Activated T-helper 1 cell treated with anti-CD3 and anti-CD28 coated beads, Interleukin-2, amount 50 U/mL, for 16 hours (primary cell): Measurements from ENCODE around the gene PODXL.
"Not testable (repeated sequence)": the region's sequence is repeated elsewhere in the genome, so short reads cannot be mapped to it uniquely, and the experiment has no call there.

Source experiments
- DNase-seq, 2 donors: peaks; one replicate each; pipeline ENCODE4 v3.0.0-alpha.2; 2020; ENCODE audit warnings: low read depth in 1 of 2, low spot score in 1 of 2

The PODXL gene

DNA sequence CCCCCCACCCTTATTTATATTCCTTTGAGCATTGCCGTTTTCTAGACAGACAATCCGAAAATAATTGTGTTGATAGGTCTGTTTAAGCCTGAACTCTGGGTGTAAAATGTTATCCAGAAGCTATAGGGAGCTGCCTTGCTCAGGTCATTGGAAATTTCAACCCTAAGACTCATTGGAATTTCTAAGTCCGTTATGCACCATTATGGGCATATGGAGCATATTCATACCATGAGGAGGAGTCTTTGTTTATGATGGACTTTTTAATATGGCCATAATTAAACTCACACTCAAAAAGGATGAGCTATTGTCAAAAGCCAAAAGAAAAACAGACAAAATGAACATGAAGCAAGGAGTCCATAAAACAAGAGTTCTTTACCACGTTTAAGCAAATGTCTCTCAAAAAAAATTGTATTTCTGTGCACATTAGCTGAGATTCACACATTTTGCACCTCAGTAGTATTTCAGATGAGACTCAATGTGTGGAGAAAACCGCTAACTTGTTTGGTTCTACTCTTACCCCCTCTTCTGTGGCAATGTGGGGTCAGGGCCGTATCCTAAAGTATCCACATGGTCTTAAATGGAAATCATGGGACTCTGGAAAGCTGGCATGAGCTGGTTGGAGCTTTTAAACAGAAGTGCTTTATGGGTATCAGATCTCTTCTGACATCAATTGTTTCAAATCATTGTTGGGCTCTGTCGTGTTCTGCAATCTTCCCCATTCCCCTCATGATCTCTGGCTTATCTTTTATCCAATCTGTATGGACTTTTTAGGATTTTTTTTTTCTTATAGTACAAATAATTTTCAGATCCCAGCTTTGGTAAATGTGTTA is 60.5 kb downstream of the PODXL start:
- no peak for DNase-seq

DNA sequence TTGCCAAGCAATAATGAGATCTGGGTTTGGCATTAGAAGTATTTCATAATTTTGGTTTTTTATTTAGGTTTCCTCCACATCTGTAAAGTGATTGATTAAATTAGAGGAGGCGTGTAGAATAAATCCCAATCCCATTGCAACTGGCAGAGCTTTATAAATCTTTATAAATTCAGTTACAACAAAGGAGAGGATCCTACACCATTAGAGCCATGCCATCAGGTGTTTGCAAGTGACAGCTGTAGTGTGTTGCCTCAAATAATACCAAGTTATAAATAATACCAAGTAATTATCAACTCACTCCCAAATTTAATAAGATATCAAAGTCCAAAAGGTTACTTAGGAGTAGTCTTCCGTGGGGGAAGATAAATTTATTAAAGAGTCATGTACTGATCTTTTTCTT is 62.2 kb downstream of the PODXL start:
- no peak for DNase-seq

DNA sequence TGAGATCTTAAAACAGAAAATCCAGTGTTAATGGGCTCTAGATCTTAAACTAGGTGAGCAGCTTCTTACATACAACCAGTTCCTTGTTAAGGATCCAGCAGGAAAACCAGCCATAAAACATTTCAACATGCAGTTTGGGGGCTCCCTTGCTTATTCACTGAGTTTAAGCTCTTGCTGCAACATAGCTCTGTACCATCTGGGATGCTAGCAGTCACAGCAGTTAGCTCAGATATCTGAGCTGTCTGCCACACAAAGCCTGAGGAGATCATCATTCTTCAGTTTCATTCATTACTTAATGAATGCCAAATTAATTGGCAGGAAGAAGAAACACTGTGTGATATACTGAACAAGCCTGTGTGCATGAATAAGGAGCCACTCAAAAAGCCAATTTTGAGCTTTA is 62.8 kb downstream of the PODXL start:
- no peak for DNase-seq

DNA sequence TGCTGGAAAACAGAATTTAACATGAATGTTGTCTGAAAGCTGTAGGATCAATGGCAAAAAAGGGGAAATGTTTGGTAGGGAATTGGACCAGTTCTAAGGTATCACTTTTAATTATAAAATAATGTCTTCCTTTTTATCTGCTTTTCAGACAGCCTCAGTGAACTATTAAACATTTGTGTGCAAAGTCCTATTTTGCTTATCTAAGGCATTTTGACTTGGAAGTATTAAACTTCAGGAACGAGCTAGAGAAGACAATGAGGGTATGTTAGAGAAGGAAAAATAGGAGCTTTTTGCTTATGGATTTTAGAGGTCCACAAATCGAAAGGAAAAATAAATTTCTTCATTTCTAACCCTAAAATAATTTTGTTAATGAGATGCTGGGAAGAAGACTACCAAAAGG is 63.3 kb downstream of the PODXL start:
- no peak for DNase-seq

DNA sequence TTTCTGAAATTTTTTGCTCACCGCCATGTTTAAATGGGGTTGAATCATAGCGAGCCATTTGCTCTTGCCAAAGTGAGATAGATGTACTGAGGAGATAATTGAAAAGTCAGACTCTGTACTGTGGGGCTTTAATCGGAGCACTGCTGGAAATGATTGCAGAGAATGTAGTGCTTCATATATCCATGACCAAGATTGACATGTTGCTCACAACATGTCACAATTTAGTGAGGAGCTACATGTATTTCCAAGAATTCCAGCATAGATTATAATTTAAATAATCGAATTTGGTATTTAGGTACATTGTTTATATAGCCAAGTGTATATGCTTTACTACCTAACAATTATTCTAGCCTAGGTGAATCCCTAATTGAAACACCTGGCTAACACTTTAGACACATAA is 66.5 kb downstream of the PODXL start:
- DNase-seq: no peak

DNA sequence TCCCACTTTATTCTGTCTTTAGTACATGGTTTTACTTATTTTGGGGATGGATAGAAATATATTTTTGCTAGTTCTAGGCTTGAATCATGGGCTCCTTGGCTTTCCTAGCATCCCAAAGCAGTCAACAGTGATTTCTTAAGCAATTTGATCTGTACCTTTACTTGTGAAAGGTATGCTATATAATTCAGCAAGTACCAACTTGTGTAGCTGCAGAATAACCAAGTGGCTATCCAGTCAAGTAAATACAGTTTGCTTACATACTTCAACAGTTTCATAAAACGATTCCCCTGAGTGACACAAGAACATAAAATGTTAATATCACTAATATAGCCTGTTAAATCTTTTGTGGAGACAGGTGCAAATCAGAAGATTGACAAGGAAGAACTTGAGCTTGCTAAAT is 67.2 kb downstream of the PODXL start:
- DNase-seq: no peak

DNA sequence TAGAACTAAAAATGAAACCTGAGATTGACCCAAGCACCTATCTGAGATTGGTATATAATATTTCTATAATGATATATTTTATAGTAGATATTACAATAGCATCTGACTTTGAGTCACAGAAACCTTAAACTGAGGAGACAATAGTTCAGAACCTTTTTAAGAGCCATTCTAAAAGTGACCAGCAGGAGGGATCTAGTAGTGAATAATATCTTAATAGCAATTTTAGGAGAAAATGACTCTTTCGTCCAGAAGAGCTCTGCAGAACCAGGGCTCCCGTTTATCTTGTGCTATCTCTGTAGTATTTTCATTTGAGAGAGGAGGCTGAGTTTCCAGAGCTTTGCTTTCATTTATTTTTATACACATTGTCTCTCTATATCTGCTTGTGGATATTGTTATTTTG is 68.1 kb downstream of the PODXL start:
- no peak for DNase-seq

DNA sequence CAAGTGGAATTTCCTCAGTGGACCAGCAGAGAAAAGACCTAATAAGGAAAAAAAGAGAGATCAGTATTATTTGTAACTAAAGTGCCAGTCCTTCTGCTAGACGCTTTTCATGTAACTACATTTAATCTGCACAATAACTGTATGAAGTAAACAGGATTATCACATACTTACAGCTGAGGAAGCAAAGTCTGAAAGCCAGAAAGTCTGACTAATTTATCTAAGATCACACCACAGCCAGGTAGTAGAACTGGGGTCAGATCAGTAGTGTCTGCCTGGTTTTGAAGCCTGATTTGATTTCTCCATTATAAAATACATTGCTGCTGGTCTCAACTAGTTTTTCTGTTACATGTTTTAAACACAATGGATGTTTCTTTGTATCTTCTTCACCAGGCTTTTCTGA is 69.2 kb downstream of the PODXL start:
- DNase-seq: no peak

DNA sequence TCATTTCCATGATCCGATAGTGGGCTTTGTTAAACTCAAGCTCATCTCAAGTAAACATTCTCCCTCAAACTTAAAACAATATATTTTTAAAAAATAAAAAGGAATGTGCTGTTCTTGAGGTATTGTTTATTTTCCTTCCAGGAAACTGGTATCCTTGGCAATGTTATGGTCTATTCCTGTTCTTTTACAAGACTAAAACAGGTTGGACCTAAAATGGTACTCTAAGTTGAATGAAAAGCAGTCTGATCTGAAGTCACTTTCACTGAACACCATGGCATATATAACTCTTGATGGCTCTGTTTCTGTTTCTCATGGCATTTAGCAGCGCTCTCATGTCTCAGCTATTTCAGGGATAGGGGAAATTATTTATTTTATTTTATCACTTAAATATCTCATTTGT is 70.1 kb downstream of the PODXL start:
- no peak for DNase-seq

DNA sequence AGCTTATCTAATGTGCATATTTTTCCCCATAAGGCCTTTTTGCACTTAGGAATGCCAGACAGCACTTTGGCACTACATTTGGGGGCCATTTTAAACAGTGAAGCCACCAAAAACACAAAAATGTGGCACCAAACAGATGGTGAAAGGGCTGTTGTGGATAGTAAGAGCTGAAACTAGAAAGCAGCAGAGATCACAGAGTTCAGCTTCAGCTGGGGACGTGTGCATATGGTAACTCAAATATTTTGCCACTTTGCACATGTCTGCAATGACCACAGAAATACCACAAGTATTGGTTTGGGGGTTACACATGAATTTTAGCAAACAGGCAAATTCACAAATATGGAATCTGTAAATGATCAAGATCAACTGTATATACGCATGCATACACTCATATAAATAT is 72.8 kb downstream of the PODXL start:
- no peak for DNase-seq

DNA sequence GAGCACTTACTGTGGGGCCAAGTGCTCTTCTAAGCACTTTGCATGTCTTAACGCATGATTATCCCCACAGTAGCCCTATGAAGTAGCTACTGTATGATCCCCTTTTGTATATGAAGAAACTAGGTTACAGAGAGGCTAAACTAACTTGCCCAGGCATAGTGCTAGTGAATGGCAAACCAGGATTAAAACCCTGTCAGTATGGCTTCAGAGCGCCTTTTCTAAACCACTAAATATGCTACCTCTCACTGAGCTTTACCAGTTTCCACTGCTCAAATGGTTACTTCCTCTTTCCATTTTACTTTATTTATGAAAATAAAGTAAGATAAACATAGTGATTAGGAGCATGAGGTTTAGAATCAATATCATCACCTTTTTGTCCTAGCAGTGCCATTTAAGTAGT is 73.6 kb downstream of the PODXL start:
- DNase-seq: no peak

DNA sequence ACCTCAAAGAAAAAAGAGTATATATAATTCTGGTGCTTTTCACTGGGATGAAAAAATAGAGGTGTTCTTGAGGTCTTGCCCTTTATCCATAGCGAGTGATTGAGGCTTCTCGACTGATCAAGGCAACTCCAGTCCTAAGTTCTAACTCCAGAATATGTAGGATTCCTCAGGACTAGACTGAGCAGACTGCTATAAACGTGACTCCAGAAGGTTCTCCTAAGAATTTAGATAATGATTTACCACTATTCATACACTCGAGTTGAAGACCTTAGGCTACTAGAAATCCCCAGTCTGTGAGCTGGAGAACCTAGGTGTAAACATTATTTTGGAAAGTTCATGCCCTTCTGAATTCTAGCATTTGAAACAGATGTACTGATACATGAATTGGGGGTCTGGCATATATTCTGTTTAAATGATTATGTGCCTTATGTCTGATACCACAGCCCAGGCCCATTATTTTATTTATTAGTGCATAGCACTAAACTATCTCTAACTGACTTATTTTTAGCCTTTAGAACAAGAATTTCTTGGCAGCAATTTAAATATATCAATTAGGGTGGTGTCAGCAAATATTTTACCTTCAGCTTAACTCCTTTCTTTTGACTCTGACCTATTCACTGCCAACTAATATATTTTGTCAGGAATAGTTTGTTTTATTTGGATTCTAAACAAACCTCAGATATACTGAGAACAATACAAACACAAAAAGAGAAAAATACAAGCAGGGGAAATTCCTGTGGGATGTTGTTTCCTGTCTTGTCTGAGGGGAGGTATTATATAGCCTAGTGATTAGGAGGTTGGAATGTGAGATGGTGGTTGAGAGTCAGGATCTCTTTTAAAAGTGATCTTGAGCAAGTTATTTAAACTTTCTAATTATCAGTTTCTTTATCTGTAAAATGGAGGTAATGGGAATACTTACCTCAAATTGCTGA is 75.8 kb downstream of the PODXL start:
- DNase-seq: no peak

DNA sequence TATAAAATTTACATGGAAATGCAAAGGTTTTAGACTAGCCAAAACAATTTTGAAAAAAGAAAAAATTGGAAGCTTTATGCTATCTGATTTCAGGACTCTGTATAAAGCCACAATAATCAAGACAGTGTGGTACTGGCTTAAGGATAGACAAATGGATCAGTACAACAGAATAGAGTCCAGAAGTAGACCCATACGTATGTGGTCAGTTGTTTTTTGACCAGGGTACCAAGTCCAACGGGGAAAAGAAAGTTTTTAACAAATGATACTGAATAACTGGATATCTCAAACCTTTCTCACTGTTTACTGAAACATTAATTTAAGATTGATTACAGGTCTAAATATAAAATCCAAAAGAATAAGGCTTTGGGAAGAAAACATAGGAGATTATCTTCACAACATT is 79.7 kb downstream of the PODXL start:
- DNase-seq: no peak

DNA sequence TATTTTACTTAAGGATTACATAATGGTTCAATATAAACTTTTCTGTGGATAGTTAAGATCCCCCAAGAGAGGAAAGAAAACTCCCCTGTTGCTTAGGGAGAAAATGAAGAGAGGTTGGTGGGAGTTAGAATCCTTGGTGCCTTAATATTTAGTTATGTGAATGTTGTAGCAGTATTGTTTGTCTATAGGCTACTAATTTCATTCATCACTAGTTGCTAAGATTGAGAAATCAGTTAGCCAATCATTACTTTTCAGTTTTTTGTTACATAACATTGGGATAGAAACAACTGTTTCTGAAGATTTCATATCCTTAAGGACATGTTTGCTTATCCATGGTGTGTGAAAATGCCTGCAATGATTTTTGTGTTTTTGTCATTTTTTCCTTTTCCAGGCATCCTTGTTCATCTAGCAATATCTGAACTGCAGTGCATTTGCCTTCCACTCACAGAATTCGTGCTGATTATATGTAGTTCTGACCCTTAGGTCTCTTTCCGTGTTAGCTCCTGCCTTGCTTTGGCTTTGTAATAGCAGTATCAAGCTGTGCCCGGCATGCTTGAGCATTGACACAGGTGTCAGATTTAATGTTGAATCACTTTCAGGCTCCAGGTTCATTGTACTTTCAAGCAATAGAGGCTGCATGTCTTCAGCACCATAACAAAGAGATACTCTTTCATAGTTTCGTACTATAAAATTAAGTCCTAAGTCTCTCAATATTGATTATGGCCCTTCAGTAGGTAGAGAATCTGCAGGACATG is 85.0 kb downstream of the PODXL start:
- no peak for DNase-seq

DNA sequence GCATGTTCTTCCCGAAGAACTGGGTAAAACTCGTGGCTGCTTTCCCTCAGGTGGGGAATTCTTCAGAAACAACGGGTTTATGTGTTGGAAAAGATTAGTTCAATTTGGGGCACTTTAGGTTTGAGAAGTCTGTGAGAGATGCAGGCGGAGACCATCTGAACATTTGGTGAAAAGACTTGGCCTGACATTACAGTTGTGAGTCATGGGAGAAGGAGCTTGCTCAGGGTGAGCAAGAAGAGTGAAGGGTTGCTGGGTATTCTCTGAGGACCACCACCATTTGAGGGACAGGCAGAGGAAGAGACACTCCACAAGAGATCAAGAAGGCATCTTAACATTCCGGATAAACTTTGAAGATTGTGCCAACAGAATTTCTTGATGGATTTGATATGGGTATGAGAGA is 88.6 kb downstream of the PODXL start:
- no peak for DNase-seq

DNA sequence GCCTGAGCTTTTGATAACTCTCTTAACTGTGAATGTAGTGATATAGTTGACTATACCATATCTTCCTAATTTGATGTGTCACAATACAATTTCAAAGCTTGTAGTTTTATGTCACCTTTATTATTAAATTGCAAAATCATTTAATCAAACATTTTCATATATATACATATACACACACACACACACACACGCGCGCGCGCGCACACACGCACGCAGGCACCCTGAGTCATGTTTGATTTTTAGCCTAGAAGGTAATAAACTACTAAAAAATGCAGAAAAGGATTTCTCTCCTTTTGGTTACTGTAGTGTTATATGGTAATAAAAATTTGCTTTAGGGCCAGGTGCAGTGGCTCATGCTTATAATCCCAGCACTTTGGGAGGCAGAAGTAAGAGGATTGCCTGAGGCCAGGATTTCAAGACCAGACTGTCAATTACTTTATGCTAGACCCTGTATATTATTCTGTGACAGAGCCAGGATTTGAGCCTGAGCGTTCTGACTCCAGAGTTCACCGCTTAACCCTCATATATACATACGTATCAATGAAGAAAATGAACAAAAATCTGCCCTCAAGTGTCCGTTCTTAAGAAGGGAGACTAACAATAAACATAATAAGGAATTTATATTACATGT is 89.6 kb downstream of the PODXL start:
- no peak for DNase-seq

DNA sequence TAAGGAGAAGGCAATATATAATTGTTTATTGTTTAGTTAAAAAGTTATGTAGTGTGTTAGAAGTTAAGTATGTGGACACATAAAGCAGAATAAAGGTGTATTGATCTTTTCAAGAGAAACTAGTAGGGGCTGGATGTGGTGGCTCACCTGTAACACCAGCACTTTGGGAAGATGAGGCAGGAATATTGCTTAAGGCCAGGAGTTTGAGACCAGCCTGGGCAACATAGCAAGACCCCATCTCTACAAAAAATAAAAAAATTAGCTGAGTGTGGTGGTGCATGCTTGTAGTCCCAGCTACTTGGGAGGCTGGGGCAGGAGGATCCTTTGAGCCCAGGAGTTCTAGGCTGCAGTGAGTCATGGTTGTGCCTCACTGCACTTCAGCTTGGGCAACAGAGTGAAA is 93.7 kb downstream of the PODXL start:
- DNase-seq: not testable (repeated sequence)

DNA sequence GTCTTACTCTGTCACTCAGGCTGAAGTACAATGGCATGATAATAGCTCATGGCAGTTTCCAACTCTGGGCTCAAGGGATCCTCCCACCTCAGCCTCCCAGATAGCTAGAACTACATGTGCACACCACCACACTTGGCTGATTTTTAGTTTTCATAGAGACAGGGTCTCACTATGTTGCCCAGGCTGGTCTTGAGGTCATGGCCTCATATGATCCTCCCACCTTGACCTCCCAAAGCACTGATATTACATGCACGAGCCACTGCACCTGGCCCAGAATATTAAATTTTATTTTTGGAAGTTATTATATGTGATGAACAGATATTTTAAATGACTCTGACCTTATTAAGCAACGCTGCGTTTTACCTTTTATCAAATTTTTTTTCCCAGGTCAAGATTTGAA is 94.4 kb downstream of the PODXL start:
- no peak for DNase-seq

DNA sequence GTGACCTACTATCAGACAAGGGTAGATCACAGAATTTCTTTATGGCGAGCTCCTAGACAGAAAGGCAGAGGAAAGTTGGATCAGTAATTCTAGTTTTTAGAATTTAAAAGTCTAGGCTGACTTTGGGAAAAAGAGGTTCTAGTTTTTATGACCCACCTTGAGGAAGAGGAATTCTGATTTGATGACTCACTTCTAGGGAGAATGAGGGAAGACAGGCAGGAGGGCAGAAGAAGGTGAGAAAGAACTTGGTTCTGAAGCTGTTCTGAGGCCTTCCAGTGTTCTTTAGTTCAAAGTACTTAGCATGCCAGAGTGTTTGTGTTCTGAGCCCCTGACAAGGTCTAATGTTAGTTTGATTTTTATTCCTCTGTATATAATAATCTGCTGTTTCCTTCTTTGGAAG is 97.2 kb downstream of the PODXL start:
- no peak for DNase-seq

DNA sequence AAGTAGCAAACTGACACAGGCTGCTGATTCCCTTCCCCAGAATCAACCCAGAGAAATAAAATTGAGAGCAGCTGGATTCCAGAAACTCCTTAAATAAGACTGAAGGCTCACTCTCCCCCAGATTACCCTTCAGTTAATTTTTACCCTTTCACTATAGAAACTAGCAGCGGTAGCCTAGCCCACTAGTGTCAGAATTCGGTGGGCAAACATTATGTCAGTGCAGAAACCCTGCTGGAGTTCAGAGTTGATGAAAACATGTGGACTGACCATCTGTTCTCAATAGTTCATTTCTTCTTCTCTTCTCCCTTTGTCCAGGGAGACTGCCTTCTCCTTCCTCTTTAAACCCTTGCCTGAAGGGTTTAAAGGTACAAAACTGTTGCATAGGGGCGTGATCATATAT is 100.1 kb downstream of the PODXL start:
- no peak for DNase-seq

DNA sequence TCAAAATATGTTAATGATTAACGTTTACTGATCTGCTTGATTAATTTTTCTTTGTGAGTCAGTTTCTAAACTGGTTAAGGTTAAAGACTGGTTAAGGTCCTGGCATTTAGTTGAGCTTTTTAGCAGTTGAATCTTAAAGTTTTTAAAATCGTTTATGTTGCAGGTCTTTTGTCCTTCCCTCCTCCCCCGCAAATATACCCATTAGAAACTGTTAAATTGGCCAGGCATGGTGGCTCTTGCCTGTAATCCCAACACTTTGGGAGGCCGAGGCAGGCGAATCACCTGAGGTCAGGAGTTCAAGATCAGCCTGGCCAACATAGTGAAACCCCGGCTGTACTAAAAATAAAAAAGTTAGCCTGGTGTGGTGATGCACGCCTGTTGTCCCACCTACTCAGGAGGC is 100.9 kb downstream of the PODXL start:
- DNase-seq: no peak
